IMR-90 (cell line): ENCODE results near the gene SEMA4B.

ENCODE experiments used
- CHD1 ChIP-seq: IDR thresholded peaks from 2 replicates; pipeline ENCODE4 v1.6.1; 2012; ENCODE audit warnings: low read depth, low read length, improper control_type of control experiment
- FOS ChIP-seq: fragments of 150-350 bp; IDR thresholded peaks from 2 replicates; pipeline ENCODE4 v1.6.1; 2016; ENCODE audit warnings: low read depth, low read length
- POLR2A ChIP-seq: IDR thresholded peaks from 2 replicates; pipeline ENCODE4 v1.6.1; 2012; ENCODE audit warnings: mild to moderate bottlenecking, low read depth, low read length
- RFX5 ChIP-seq: IDR thresholded peaks from 2 replicates; pipeline ENCODE4 v1.8.0; 2012; ENCODE audit warnings: low read depth, mild to moderate bottlenecking, low read length, moderate library complexity
- SMC3 ChIP-seq: fragments of 150-350 bp; IDR thresholded peaks from 2 replicates; pipeline ENCODE4 v1.6.1; 2016; ENCODE audit warnings: low read depth, mild to moderate bottlenecking, antibody characterized with exemption, low read length, moderate library complexity
- TF ChIP-seq, protein P1 (sequence below): conservative IDR thresholded peaks from 2 replicates; pipeline ENCODE4 v1.5.1; 2012; ENCODE audit warnings: mild to moderate bottlenecking, low read depth, low read length, improper control_type of control experiment
- TF ChIP-seq, protein P2 (sequence below): fragments of 150-350 bp; IDR thresholded peaks from 2 replicates; pipeline ENCODE4 v1.6.1; 2017; ENCODE audit warnings: mild to moderate bottlenecking, antibody characterized with exemption, low read length, low read depth
- TF ChIP-seq, protein P3 (sequence below): fragments of 150-350 bp; IDR thresholded peaks from 2 replicates; pipeline ENCODE4 v1.6.1; 2016; ENCODE audit warnings: low read depth, mild to moderate bottlenecking, low read length, moderate library complexity, borderline replicate concordance

DNA sequence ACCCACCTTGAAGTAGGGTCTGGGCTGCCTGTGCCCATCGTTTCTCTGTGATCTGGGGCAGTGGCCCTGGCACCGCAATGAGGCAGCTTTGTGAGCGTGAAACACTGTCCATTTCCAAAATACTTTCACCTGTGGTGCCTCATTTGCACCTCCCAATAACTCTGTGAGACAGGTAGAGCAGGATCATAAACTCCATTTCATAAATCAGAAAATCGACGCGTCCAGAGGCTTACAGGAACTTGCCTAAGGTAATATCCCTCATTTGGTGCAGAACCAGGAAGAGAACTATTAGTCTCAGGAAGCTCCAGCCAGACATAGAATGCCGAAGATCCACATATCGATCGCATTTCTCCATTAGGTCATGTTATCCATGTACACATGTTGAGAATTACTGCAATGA, 38.2 kb upstream of the SEMA4B start:
- TF ChIP-seq, protein P1, sequence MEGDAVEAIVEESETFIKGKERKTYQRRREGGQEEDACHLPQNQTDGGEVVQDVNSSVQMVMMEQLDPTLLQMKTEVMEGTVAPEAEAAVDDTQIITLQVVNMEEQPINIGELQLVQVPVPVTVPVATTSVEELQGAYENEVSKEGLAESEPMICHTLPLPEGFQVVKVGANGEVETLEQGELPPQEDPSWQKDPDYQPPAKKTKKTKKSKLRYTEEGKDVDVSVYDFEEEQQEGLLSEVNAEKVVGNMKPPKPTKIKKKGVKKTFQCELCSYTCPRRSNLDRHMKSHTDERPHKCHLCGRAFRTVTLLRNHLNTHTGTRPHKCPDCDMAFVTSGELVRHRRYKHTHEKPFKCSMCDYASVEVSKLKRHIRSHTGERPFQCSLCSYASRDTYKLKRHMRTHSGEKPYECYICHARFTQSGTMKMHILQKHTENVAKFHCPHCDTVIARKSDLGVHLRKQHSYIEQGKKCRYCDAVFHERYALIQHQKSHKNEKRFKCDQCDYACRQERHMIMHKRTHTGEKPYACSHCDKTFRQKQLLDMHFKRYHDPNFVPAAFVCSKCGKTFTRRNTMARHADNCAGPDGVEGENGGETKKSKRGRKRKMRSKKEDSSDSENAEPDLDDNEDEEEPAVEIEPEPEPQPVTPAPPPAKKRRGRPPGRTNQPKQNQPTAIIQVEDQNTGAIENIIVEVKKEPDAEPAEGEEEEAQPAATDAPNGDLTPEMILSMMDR: no peak
- no peak for TF ChIP-seq RFX5
- TF ChIP-seq SMC3: no peak
- TF ChIP-seq FOS: no peak
- no peak for TF ChIP-seq POLR2A
- no peak for TF ChIP-seq CHD1
- TF ChIP-seq, protein P2, sequence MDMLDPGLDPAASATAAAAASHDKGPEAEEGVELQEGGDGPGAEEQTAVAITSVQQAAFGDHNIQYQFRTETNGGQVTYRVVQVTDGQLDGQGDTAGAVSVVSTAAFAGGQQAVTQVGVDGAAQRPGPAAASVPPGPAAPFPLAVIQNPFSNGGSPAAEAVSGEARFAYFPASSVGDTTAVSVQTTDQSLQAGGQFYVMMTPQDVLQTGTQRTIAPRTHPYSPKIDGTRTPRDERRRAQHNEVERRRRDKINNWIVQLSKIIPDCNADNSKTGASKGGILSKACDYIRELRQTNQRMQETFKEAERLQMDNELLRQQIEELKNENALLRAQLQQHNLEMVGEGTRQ: no peak
- TF ChIP-seq, protein P3, sequence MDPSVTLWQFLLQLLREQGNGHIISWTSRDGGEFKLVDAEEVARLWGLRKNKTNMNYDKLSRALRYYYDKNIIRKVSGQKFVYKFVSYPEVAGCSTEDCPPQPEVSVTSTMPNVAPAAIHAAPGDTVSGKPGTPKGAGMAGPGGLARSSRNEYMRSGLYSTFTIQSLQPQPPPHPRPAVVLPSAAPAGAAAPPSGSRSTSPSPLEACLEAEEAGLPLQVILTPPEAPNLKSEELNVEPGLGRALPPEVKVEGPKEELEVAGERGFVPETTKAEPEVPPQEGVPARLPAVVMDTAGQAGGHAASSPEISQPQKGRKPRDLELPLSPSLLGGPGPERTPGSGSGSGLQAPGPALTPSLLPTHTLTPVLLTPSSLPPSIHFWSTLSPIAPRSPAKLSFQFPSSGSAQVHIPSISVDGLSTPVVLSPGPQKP: no peak
